ENCODE data around the gene GGA2.
"Not testable (repeated sequence)": the region's sequence is repeated elsewhere in the genome, so short reads cannot be mapped to it uniquely, and the experiment has no call there.

Gene GGA2

DNA sequence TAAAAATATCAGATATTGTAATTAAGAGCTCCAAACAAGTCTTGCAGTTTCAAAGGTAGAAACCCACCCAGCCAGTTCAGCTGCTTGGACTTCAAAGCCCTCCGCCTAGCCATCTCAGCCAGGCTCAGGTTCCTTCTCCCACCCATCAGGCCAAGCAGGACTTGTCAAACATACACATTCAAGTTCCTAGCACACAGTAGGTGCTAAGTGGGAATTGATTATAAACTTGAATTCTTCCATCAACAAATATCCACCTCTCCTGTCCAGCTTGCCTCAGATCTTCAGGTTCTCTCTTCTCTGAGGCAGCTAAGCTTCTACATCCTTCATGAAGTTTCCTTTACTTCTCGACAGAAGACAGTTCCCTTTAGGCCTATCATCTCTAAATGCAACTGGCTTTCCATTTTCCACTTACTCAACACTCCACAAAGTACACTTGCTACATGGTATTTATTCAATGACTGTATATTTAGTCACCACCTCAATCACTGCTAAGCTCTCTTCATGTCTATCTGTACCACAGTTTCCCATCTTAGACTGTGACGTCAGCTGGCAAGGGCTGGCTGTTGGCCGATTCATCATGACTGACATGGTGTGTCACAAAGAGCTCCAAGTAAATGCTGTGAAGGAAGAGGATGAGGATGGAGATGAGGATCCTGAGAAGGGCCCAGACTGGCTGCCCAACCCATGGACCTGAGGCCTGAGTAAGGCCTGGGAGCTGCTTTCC is 44.0 kb downstream of the GGA2 start:
- DNase-seq = no peak

DNA sequence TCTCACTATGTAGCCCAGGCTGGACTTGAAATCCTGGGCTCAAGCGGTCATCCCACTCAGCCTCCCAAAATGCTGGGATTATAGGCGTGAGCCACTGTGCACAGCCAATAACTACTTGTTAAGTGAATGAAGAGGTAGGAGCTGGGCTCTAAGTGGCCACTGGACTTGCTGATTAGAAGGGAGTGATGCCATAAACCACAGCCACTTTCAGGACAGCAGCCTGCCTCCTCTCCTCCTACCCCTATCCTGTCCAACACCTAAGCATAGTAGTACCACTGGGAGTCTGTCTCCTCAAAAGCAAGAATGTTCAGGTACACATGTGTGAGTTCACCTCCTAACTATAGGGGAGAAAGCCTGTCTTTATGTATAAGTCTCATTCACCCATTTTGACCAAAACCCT is 45.1 kb downstream of the GGA2 start:
- no peak for DNase-seq

DNA sequence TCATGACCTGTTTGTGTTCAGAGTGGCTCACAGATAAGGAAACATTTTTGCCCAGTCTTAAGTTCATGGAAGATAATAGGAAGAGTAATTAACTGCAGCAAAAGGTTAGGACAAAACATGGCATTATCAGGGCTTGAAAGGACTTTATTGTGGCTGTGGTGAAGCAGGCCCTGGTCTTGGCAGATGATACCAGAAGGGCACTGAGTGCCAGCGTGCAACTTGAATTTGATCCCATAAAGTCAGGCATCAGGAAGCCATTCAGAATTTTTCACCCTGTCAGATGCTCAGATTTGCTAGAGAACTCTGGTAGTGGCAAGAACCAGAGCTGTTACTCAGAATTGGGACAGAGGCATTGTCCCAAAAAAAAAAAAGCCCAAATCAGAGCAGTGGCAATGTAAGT is 46.1 kb downstream of the GGA2 start:
- DNase-seq = no peak

GRCh38 chr16:23462994-23463393 is 47.3 kb downstream of the GGA2 start:
- DNase-seq = peak; percentile 70

DNA sequence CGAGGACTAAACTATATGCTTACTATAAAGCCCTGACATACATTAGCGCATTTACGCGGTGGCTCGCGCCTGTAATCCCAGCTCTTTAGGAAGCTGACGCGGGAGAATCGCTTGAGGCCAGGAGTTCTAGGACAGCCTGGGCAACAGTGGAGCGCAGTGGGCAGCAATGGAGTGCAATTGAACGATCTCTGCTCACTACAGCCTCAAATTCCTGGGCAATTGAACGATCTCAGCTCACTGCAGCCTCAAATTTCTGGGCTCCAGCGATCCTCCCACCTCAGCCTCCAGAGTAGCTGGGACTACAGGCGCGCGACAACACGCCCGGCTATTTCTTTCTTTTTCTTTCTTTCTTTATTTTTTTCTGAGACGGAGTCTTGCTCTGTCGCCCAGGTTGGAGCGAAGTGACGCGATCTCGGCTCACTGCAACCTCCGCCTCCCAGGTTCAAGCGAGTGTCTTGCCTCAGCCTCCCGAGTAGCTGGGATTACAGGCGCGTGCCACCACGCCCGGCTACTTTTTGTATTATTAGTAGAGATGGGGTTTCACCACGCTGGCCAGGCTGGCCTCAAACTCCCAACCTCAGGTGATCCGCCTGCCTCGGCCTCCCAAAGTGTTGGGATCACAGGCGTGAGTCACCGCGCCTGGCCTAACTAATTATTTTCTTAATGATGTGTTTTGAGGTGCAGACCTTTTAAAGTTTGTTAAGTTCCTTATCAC is 56.8 kb downstream of the GGA2 start:
- no peak for DNase-seq

DNA sequence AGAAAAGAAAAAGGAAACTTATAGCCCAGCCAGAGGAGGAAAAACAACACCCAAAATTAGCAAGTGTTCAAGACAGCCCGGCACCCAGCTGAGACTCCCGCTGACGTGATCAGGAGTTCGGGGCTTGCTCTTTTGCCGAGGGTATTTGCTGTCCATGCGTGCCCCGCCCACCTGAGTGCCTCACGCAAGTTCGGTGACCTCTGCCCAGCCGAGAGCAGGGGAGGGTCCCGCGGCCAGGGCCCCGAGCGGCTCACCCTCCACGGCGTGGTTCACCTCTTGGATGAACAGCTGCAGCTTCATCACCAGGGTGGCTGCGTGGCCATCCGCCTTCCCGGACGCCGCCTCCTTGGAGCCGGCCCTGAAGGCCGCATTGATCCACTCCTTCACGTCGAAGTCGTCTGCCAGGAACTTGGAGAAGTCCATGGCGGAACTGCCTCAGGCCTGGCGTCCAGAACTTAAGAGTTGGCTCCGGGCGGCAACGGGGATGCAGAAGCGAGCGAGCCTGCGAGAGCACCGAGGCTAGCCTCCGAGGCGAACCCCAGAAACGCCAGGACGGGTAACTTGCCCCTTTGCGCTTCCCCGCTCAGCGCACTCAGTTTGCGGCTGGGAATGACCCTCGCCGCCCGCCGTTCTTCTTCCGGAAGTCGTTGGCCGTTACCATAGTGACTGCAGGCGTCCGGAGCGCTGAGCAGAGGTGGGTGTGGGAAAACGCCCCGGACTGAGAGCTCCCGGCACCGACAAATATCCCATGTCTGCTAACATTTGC is 57.5 kb downstream of the GGA2 start, which contains the start of gene COG7:
Gene COG7, minus strand, starts transcription at position 618 of the 766 bp plus-strand sequence. Its CDS starts 195 bp downstream, at position 423.
- peak; percentile 95 for DNase-seq

DNA sequence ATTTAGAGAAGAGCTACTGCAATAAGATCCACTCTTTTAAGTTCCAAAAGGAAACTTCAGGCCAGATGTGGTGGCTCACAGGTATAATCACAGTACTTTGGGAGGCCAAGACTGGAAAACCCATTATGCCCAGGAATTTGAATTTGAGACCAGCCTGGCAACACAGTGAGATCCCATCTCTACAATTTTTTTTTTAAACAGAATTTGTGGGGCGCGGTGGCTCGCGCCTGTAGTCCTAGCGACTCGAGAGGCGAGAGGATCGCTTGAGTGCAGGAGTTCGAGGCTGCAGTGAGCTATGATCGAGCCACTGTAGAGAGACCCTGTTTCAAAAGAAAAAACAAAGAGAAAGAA is 58.1 kb downstream of the GGA2 start:
- DNase-seq = no peak

- DNase-seq = no peak
Observed at GRCh38 chr16:23448392-23448791, 61.9 kb downstream of the GGA2 start.

GRCh38 chr16:23437542-23437941 is 72.8 kb downstream of the GGA2 start:
- DNase-seq = not testable (repeated sequence)

DNA sequence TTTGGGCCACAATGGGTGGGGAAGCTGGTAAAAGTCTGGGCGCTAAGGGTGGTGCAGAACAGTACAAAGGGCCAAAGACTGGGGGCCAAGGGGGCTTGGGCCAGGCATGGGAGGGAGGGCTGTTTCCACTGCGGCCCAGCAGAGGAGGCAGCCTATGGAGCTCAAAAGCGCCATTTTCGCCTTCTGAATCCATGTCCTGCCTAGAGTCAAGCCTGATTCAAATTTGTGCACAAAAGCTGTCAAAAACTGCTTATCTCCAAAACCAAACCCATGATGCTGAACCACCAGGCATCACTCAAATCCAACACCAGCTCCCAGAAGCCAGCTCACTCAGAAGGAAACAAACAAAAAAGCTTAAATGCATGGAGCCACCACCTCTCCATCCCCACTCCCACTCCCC is 73.3 kb downstream of the GGA2 start:
- DNase-seq = no peak

GRCh38 chr16:23435500-23435899 is 74.8 kb downstream of the GGA2 start:
- DNase-seq = peak; percentile 74

DNA sequence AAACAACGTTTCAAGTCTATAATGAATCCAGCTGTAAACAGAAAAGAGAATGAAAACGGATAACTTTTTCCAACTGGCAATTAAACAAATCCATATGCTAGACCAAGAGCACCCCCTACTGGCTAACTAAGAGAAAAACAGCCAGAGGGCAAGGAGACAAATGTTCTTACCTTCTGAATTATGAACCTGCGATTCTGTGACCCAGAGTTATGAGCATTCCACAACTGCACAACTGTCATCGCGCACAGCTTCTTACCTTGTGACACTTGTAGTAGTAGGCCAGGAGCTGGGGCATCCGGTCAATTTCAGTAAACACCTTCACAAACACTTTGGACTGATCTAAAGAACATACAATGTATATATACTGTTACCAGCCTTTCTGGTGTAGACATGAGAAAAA is 75.9 kb downstream of the GGA2 start:
- DNase-seq = peak; percentile 91

DNA sequence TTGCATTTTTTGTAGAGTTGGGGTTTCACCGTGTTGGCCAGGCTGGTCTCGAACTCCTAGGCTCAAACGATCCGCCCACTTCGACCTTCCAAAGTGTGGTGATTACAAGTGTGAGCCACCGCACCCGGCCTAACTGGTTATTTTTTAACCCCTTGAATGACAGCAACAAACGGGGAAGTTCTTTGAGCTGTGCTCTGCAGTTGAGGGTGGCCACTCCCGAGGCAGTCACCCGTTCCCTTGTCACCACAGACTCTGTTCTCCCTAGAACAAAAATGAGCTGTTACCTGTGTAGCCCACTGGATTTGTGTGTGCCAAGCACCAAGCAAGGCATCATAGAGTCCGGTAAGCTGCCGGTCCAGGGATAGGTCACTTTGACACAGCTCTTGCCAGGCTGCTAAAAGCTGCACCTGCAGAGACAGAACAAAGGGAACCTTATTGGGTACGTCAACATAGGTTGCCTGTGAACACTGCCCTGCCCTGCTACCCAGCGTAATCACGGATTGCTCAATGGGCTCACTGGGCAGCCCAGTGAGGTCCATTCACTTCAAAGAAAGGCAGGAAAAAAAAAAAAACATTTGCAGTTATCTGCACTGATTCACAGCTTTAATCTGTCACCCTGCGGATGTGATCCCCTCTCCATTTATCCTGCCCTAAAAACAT is 76.9 kb downstream of the GGA2 start:
- DNase-seq = no peak

DNA sequence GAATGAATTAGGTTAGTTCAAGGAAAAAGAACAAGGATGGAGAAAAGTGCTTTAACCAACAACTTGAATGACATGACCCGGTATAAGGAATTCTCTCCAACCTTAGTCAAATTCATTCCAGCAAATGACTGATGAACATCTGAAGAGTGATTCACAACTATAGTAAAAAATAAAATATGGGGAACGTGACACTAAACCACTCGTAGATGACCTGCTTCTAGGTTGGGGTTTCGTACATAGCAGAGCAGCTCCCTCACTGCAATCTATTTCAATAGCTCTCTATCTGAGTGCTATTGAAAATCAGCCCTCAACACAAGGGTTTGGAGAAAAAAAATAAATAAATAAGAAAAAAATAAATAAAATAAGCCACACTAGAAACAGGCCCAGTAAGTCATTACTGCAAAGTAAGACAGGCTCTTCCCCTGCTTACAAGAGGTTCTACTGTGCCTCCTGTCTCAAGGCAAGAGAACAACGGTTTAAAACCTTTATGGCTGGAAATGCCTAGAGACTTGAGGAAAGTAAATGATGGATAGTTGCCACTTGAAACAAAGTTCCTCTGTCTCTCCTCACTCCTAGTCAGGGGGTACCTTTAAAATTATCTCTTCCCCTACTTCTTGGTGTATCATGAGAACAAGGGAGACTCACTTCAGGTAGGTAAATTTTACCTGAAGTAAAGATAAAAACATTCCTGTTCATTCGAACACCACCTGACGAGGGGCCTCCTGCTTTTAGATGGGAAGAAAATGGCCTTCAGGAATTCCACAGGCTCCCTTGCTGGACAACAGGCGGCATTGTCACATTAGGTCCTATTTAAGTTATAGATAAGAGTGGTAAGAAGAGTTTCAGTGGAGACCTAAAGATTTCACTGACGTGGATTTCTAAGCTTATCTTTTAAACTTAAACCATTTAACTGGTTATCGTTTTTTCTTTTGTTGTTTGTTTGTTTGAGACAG is 77.8 kb downstream of the GGA2 start:
- DNase-seq = no peak

DNA sequence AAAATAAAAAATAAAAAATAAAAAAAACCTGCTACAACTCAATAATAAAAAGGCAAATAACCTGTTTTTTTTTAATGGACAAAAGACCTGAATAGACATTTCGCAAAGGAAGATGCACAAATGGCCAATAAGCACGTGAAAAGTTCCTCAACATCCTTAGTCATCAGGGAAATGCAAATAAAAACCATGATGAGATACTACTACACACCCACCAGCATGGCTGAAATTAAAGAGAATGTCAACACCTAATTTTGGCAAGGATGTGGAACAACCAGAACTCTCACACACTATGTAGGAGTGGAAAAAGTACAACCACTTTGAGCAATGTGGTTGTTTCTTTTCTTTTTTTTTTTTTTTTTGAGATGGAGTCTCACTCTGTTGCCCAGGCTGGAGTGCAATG is 81.9 kb downstream of the GGA2 start:
- no peak for DNase-seq

DNA sequence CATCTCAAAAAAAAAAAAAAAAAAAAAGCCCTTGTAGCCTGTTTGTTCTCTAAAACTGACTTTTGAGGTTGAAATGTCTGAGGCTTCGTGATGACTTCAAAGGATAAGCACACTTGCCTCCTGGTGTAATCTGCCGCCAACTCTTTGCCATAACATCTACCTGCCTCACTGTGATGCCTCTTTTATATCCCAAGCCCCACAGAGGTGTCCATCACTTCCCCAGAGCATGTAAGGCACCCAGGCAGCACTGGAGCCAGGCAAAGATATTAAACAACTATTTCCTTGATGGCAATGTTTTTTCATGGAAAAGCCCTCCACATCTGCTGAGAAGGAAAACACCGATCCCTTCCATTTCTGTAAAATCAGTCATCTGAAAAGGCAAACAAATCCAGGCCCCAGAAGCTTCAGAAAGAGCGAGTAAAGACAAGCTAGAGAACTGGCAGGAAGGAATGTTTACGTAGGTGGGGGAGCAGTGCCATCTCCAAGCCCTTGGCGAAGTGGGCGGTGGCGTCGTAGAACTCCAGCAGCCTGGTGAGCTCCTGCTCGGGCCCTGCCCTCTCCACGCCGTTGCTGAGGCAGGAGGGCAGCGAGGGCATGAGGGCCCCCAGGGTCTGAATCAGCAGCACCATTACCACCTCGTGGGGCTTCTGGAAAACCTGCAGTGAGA is 85.9 kb downstream of the GGA2 start:
- DNase-seq = peak; percentile 13

DNA sequence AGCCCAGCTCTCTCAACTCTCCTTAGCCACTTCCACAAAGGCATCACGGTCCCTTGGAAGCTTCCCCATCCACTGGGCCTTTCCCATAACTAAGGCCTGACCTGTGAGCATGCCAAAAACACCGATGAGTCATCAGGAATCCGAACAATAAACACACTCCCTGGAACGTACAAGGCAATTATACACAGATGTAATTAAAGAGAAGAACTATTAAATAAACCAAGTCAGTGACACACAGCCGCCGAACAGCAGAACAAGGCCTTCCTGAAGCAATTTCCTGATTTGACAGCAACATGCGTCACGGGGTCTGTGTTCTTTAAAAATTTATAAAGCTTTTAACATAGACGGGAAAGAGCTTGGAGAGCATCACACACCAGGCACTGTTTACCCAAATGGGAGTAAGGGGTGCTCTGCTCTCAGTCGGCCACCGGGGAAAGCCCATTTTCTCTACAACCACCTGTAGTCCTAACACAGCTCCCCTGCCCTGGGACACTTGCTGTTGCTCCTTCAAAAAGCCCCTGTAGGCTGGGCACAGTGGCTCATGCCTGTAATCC is 86.7 kb downstream of the GGA2 start:
- peak; percentile 30 for DNase-seq

GRCh38 chr16:23420011-23420410 is 90.3 kb downstream of the GGA2 start:
- no peak for DNase-seq

GRCh38 chr16:23416816-23417215 is 93.5 kb downstream of the GGA2 start:
- no peak for DNase-seq

- DNase-seq = no peak
Observed at GRCh38 chr16:23414731-23415130, 95.6 kb downstream of the GGA2 start.

Data from eye (tissue), 1 donor.